ENCODE measurements around the gene PCSK5. TPM values are rescaled to one million over a fixed set of nuclear protein-coding genes. Genes with fewer than 3 reads are reported as not detected.

The PCSK5 gene
- total and polyA plus RNA-seq, 2 experiments from 2014 or later = 59.1 to 71.7 TPM

DNA sequence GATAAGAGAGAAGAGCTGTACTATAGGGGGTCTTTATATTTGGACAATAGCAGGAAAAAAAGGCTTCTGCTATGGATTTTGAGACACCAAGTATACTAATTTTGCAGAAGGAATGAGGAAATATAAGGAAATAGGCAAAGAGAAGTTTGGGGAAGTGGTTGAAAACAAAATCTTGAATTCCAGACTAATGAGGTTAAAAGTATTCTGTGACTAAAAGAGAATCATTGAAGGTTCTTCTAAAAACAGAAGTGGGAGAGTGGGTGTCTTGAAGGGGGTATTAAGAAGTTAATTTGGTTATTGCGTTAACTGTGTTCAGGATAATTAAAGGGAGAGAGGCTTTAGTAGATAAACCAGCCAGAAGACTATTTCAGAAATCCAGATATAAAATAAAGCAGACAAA lies 355.0 kb downstream of the PCSK5 start:
- WGBS (ENCODE audit: low lambda C conversion rate, missing lambda C conversion rate) = 89% methylated on average over 1 of the region's 1 CpG
- no peaks in the 10 kb centered on the region for H3K36me3 ChIP-seq (replicated peaks; ENCODE audit: insufficient read depth, low read depth)
- DNase-seq (ENCODE audit: low spot score) = no peak

GRCh38 chr9:76246680-76247079 lies 356.2 kb downstream of the PCSK5 start:
- DNase-seq (ENCODE audit: low spot score) = no peak
- no peak for TF ChIP-seq EZH2 (IDR thresholded peaks at IDR 0.05; ENCODE audit: borderline replicate concordance)
- TF ChIP-seq CTCF (IDR thresholded peaks at IDR 0.05; ENCODE audit: poor library complexity) = no peak
- TF ChIP-seq EZH2phosphoT487 (IDR thresholded peaks at IDR 0.05; ENCODE audit: low read depth, severe bottlenecking, unreplicated experiment) = no peak
- Histone ChIP-seq H3K4me3 (no peak overlapping the region), H3K9me2 (replicated peaks; ENCODE audit: insufficient read depth) (no peaks in the 10 kb centered on the region), H3K4me2 (no peak overlapping the region), H3K9me3 (ENCODE audit: low read depth) (no peaks in the 10 kb centered on the region), H3K79me2 (no peaks in the 10 kb centered on the region), H3K4me1 (ENCODE audit: insufficient read depth) (no peaks in the 10 kb centered on the region), H3K27me3 (no peaks in the 10 kb centered on the region), H3K36me3 (replicated peaks; ENCODE audit: insufficient read depth, low read depth) (no peaks in the 10 kb centered on the region), H3K27ac (no peak overlapping the region), H4K20me1 (ENCODE audit: insufficient read depth, poor library complexity, severe bottlenecking) (no peaks in the 10 kb centered on the region), H2AFZ (no peak overlapping the region)
- over 99% methylated on average over 9 of the region's 9 CpGs for WGBS (ENCODE audit: low lambda C conversion rate, missing lambda C conversion rate)

More for the DNA sequence above, 355.0 kb downstream of the PCSK5 start:
- TF ChIP-seq EZH2phosphoT487 (IDR thresholded peaks at IDR 0.05; ENCODE audit: low read depth, severe bottlenecking, unreplicated experiment) = no peak
- no peak for TF ChIP-seq EZH2 (IDR thresholded peaks at IDR 0.05; ENCODE audit: borderline replicate concordance)
- no peak for TF ChIP-seq CTCF (IDR thresholded peaks at IDR 0.05; ENCODE audit: poor library complexity)
- H3K4me1 ChIP-seq (ENCODE audit: insufficient read depth) = no peaks in the 10 kb centered on the region
- H3K27ac ChIP-seq = no peak overlapping the region
- no peak overlapping the region for H3K4me2 ChIP-seq
- H4K20me1 ChIP-seq (ENCODE audit: insufficient read depth, poor library complexity, severe bottlenecking) = no peaks in the 10 kb centered on the region
- no peak overlapping the region for H3K4me3 ChIP-seq
- H2AFZ ChIP-seq = no peak overlapping the region
- no peaks in the 10 kb centered on the region for H3K9me2 ChIP-seq (replicated peaks; ENCODE audit: insufficient read depth)
- H3K9me3 ChIP-seq (ENCODE audit: low read depth) = no peaks in the 10 kb centered on the region
- H3K79me2 ChIP-seq = no peaks in the 10 kb centered on the region
- no peaks in the 10 kb centered on the region for H3K27me3 ChIP-seq

DNA sequence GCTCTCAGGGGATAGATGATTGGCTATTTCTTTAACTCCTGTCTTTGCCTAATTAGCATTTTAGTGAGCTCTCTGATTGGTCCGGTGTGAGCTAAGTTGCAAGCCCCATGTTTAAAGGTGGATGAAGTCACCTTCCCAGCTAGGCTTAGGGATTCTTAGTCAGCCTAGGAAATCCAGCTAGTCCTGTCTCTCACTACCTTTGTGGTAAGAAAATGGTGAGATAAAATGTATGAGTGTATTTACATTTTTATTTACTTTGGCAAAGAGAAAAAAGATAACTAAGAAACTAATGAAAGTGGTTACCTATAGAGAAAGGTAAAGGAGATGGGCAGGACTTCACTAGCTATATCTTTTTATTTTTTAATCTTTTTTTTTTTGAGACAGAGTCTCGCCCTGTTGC lies 357.0 kb downstream of the PCSK5 start:
- no peaks in the 10 kb centered on the region for H3K4me1 ChIP-seq (ENCODE audit: insufficient read depth)
- DNase-seq (ENCODE audit: low spot score) = no peak
- H3K27ac ChIP-seq = no peak overlapping the region
- WGBS (ENCODE audit: low lambda C conversion rate, missing lambda C conversion rate) = 90% methylated on average over 2 of the region's 2 CpGs
- H3K4me2 ChIP-seq = no peak overlapping the region
- H3K79me2 ChIP-seq = no peaks in the 10 kb centered on the region
- H4K20me1 ChIP-seq (ENCODE audit: insufficient read depth, poor library complexity, severe bottlenecking) = no peaks in the 10 kb centered on the region
- no peak overlapping the region for H2AFZ ChIP-seq
- no peaks in the 10 kb centered on the region for H3K36me3 ChIP-seq (replicated peaks; ENCODE audit: insufficient read depth, low read depth)
- no peaks in the 10 kb centered on the region for H3K27me3 ChIP-seq
- no peaks in the 10 kb centered on the region for H3K9me2 ChIP-seq (replicated peaks; ENCODE audit: insufficient read depth)
- TF ChIP-seq CTCF (IDR thresholded peaks at IDR 0.05; ENCODE audit: poor library complexity) = no peak
- no peak for TF ChIP-seq EZH2 (IDR thresholded peaks at IDR 0.05; ENCODE audit: borderline replicate concordance)
- no peak for TF ChIP-seq EZH2phosphoT487 (IDR thresholded peaks at IDR 0.05; ENCODE audit: low read depth, severe bottlenecking, unreplicated experiment)
- H3K9me3 ChIP-seq (ENCODE audit: low read depth) = no peaks in the 10 kb centered on the region
- no peak overlapping the region for H3K4me3 ChIP-seq

- no peaks in the 10 kb centered on the region for H3K9me2 ChIP-seq (replicated peaks; ENCODE audit: insufficient read depth)
- no peak for DNase-seq (ENCODE audit: low spot score)
- H3K4me3 ChIP-seq = no peak overlapping the region
- no peak for TF ChIP-seq CTCF (IDR thresholded peaks at IDR 0.05; ENCODE audit: poor library complexity)
- no peak for TF ChIP-seq EZH2phosphoT487 (IDR thresholded peaks at IDR 0.05; ENCODE audit: low read depth, severe bottlenecking, unreplicated experiment)
- TF ChIP-seq EZH2 (IDR thresholded peaks at IDR 0.05; ENCODE audit: borderline replicate concordance) = no peak
- no peak overlapping the region for H3K4me2 ChIP-seq
- H3K9me3 ChIP-seq (ENCODE audit: low read depth) = no peaks in the 10 kb centered on the region
- H2AFZ ChIP-seq = no peak overlapping the region
- no peak overlapping the region for H3K27ac ChIP-seq
- no peaks in the 10 kb centered on the region for H3K79me2 ChIP-seq
- no peaks in the 10 kb centered on the region for H3K27me3 ChIP-seq
- no peaks in the 10 kb centered on the region for H3K36me3 ChIP-seq (replicated peaks; ENCODE audit: insufficient read depth, low read depth)
- no peaks in the 10 kb centered on the region for H3K4me1 ChIP-seq (ENCODE audit: insufficient read depth)
- H4K20me1 ChIP-seq (ENCODE audit: insufficient read depth, poor library complexity, severe bottlenecking) = no peaks in the 10 kb centered on the region
These were observed 358.8 kb downstream of the PCSK5 start for GRCh38 chr9:76249309-76249708.
